ENCODE measurements around the gene U2SURP.

U2SURP gene

GRCh38 chr3:143078883-143079282, 77.5 kb downstream of the U2SURP start:
- TF ChIP-seq CTCF (IDR thresholded peaks at IDR 0.05; ENCODE audit: low read depth, low read length) = no peak
- no peak for DNase-seq (ENCODE audit: extremely low read depth, low read depth)

- DNase-seq (ENCODE audit: extremely low read depth, low read depth) = no peak
- TF ChIP-seq CTCF (IDR thresholded peaks at IDR 0.05; ENCODE audit: low read depth, low read length) = no peak
These were observed 78.8 kb downstream of the U2SURP start for GRCh38 chr3:143080196-143080595.

- TF ChIP-seq CTCF (IDR thresholded peaks at IDR 0.05; ENCODE audit: low read depth, low read length) = no peak
- no peak for DNase-seq (ENCODE audit: extremely low read depth, low read depth)
These were observed 80.0 kb downstream of the U2SURP start for GRCh38 chr3:143081365-143081764.

- no peak for TF ChIP-seq CTCF (IDR thresholded peaks at IDR 0.05; ENCODE audit: low read depth, low read length)
- DNase-seq (ENCODE audit: extremely low read depth, low read depth) = no peak
These were observed 80.7 kb downstream of the U2SURP start for GRCh38 chr3:143081844-143082778.

GRCh38 chr3:143083781-143084180, 82.4 kb downstream of the U2SURP start:
- DNase-seq (ENCODE audit: extremely low read depth, low read depth) = no peak
- no peak for TF ChIP-seq CTCF (IDR thresholded peaks at IDR 0.05; ENCODE audit: low read depth, low read length)

GRCh38 chr3:143084856-143085731, 83.7 kb downstream of the U2SURP start:
- TF ChIP-seq CTCF (IDR thresholded peaks at IDR 0.05; ENCODE audit: low read depth, low read length) = no peak

GRCh38 chr3:143088835-143089234, 87.5 kb downstream of the U2SURP start:
- DNase-seq (ENCODE audit: extremely low read depth, low read depth) = no peak
- no peak for TF ChIP-seq CTCF (IDR thresholded peaks at IDR 0.05; ENCODE audit: low read depth, low read length)

More at GRCh38 chr3:143084856-143085731, 83.7 kb downstream of the U2SURP start:
- no peak for DNase-seq (ENCODE audit: extremely low read depth, low read depth)

All from AG09319 (cell line).